H1 (cell line): ENCODE results near the gene BCAS1. TPM values are rescaled to one million over a fixed set of nuclear protein-coding genes. Genes with fewer than 3 reads are reported as not detected.

Source experiments
- GTF2F1 ChIP-seq: IDR thresholded peaks from 2 replicates; pipeline ENCODE4 v1.6.1; 2012; ENCODE audit warnings: low read depth, low read length, improper control_type of control experiment, borderline replicate concordance
- KDM4A ChIP-seq: IDR thresholded peaks from one replicate; pipeline ENCODE4 v1.7.1; 2012; ENCODE audit warnings: low read depth, mild to moderate bottlenecking, moderate library complexity, low read length, inconsistent platforms; ENCODE audit not compliant: severe bottlenecking
- polyA plus RNA-seq, 7 experiments: library from polyadenylated mRNA; depleted of rRNA in 3 of 7; stranded (reverse) in 5 of 7; unstranded in 2 of 7; fragments of >200 nt in 5 of 7; fragments of 200-250 nt in 2 of 7; gene quantifications; 1 replicate in 5 of 7; 2 replicates in 1 of 7; 4 replicates in 1 of 7; pipeline versions ENCODE4 v1.2.1 to v1.2.3, GENCODE V29; 2011 to 2013; ENCODE audit warnings: missing spikeins in 2 of 7, mixed read lengths in 2 of 7
- total RNA-seq: library from RNA; stranded (reverse); fragmentation: NEBNext Ultra II Directional; extraction: Animal tissue kit (Norgen Biotek cat#: 25700); gene quantifications from 2 replicates; pipeline ENCODE4 v1.2.1, GENCODE V29; 2021

BCAS1 gene
- total and polyA plus RNA-seq, 2 of the 8 experiments (the other 6 are each of a cell fraction or from before 2014, with no cell fraction given) = 0.06 to 0.19 TPM

DNA sequence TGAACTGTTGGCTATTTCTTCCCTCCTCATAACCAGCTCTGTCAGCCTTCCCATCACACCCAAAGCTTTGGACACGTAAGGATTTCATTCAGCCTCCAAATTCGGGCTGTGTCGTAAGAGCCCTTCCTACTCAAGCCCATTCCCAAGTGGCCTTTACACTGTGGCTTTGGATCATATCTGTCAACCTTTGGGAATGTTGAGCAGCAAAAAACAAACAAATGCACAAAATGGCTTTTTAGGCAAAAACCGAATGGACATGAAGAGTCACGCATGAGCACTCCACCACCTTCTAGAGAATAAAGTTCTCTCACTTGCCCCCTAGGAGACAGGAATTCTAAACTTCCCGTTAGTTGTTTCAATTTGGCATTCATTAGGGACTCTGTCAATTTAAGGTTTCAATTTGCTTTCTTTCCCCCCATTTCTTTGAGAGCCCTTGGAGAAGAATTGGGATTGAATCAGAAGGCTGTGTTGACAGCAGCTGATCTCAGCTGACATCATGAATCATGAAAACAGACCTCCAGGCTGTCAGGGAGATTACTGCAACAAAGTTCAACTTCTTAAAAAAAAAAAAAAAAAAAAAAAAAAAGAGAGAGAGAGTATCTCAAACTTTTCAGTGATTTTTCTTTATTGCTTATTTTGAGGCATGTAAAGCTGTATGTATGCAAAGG lies 110.3 kb downstream of the BCAS1 start (continued):
- TF ChIP-seq KDM4A = no peak
- TF ChIP-seq GTF2F1 = no peak
